Tibial artery (tissue), 4 donors: ENCODE measurements around the gene MT1H.

Experiments used
- DNase-seq, 2 donors: peaks; one replicate each; pipeline ENCODE4 v3.0.0-alpha.2; 2019
- H3K27ac ChIP-seq, 2 donors: fragments of 200-600 bp; sonication (generic) in 1 of 2; 1 replicate in 1 of 2; 2 replicates in 1 of 2; pipeline ENCODE4 v1.5.1; 2018 to 2019; ENCODE audit warnings: mild to moderate bottlenecking in 1 of 2
- H3K27me3 ChIP-seq, 2 donors: fragments of 200-600 bp; sonication (generic) in 1 of 2; one replicate each; pipeline versions ENCODE4 v1.5.1 to v1.6.0; 2016 to 2019
- H3K36me3 ChIP-seq, 3 donors: fragments of 200-600 bp; sonication (generic) in 2 of 3; one replicate each; pipeline ENCODE4 v1.5.1; 2016 to 2019; ENCODE audit warnings: mild to moderate bottlenecking in 2 of 3
- H3K4me1 ChIP-seq, 4 donors: fragments of 200-600 bp; sonication (generic) in 2 of 4; 1 replicate in 3 of 4; 2 replicates in 1 of 4; pipeline ENCODE4 v1.5.1; 2016 to 2019
- H3K4me3 ChIP-seq, 2 donors: fragments of 200-600 bp; sonication (generic) in 1 of 2; 1 replicate in 1 of 2; 2 replicates in 1 of 2; pipeline ENCODE4 v1.5.1; 2018 to 2019; ENCODE audit warnings: mild to moderate bottlenecking in 2 of 2
- H3K9me3 ChIP-seq, 3 donors: fragments of 200-600 bp; sonication (generic) in 1 of 3; one replicate each; pipeline ENCODE4 v1.5.1; 2016 to 2019
- intact Hi-C: fragments of 100-400 bp; cut with DNase I; formaldehyde crosslinking; loops from one replicate; pipeline ENCODE4 v1.15.0; 2023; ENCODE audit warnings: low total_unique reads
- TF ChIP-seq, protein P1 (sequence below), 2 experiments: fragments of 200-600 bp in 1 of 2; fragments of 450-650 bp in 1 of 2; IDR thresholded peaks; one replicate each; pipeline ENCODE4 v1.5.1; 2017 to 2019; ENCODE audit warnings: antibody characterized with exemption in 2 of 2, mild to moderate bottlenecking in 1 of 2, moderate library complexity in 1 of 2

The MT1H gene

DNA sequence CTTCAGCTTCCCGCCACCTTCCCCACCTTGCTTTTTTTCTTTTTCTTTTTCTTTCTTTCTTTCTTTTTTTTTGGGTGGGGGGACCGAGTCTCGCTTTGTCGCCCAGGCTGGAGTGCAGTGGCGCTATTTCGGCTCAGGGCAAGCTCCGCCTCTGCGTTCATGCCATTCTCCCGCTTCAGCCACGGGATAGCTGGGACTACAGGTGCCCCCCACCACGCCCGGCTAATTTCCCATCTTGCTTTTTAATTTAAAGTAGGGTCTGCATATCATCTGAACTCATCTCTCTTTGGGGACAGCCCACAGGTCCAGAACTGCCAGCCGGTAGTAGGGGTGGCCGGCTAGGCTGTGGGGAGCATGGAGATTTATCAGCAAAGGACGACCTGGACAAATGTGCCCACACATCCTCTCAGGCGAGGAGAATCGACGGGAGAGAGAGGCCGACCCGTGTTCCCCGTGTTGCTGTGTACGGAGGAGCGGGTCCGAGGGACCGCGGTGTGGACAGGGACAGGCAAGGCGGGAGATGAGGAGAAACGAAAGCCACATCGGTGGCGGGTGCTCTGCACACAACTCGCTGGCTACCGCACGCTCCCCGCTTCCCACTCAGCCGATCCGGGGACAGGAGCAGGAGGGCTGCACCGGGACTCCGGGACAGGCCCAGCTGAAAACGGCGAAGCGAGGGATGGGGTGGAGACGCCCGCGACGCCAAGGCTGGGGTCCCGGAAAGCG, 34.7 kb upstream of the MT1H start:
- H3K36me3 ChIP-seq: no peaks in the 10 kb centered on the region
- H3K27ac ChIP-seq: peak overlapping the region; percentile 28 to 95
- H3K4me3 ChIP-seq: peak overlapping the region in 1 of 2 donors; percentile 67
- intact Hi-C loops: no loop called here
- no peaks in the 10 kb centered on the region for H3K27me3 ChIP-seq
- TF ChIP-seq, protein P1, sequence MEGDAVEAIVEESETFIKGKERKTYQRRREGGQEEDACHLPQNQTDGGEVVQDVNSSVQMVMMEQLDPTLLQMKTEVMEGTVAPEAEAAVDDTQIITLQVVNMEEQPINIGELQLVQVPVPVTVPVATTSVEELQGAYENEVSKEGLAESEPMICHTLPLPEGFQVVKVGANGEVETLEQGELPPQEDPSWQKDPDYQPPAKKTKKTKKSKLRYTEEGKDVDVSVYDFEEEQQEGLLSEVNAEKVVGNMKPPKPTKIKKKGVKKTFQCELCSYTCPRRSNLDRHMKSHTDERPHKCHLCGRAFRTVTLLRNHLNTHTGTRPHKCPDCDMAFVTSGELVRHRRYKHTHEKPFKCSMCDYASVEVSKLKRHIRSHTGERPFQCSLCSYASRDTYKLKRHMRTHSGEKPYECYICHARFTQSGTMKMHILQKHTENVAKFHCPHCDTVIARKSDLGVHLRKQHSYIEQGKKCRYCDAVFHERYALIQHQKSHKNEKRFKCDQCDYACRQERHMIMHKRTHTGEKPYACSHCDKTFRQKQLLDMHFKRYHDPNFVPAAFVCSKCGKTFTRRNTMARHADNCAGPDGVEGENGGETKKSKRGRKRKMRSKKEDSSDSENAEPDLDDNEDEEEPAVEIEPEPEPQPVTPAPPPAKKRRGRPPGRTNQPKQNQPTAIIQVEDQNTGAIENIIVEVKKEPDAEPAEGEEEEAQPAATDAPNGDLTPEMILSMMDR (IDR thresholded peaks at IDR 0.05): no peak
- peaks cover 0 to 64% (median 31%) of the 10 kb centered on the region in 4 donors for H3K4me1 ChIP-seq
- no peak for DNase-seq
- H3K9me3 ChIP-seq: no peaks in the 10 kb centered on the region

DNA sequence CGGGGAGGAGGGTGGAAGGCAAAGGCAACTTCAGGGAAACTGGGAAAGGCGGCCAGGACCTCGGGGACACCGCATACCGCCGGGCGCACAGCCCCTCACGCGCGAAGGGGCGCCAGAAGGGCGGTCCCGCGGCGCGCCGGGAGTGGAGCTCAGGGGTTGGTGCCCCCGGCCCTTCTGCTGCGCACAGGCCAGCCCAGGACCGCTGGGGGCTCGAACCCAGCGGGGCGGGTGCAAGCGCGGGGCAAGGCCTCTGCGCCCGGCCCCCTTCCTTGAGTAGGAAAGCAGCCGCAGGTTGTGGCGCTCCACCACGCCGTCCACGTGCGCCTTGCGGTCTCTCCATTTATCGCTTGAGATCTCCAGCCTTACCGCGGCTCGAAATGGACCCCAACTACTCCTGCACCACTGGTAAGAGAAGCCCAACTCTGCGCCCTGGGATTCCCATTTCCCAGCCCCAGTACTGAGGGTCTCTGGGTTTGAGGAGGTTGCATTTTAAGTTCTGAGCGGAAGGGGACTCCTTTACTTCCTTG, 34.1 kb upstream of the MT1H start:
- Histone ChIP-seq H3K4me1 (peaks cover 0 to 64% (median 31%) of the 10 kb centered on the region in 4 donors), H3K9me3 (no peaks in the 10 kb centered on the region), H3K27ac (peak overlapping the region; percentile 28 to 95), H3K27me3 (no peaks in the 10 kb centered on the region), H3K4me3 (peak overlapping the region in 1 of 2 donors; percentile 67), H3K36me3 (no peaks in the 10 kb centered on the region)
- TF ChIP-seq, protein P1 (IDR thresholded peaks at IDR 0.05): no peak
- intact Hi-C loops: no loop called here
- DNase-seq: no peak

DNA sequence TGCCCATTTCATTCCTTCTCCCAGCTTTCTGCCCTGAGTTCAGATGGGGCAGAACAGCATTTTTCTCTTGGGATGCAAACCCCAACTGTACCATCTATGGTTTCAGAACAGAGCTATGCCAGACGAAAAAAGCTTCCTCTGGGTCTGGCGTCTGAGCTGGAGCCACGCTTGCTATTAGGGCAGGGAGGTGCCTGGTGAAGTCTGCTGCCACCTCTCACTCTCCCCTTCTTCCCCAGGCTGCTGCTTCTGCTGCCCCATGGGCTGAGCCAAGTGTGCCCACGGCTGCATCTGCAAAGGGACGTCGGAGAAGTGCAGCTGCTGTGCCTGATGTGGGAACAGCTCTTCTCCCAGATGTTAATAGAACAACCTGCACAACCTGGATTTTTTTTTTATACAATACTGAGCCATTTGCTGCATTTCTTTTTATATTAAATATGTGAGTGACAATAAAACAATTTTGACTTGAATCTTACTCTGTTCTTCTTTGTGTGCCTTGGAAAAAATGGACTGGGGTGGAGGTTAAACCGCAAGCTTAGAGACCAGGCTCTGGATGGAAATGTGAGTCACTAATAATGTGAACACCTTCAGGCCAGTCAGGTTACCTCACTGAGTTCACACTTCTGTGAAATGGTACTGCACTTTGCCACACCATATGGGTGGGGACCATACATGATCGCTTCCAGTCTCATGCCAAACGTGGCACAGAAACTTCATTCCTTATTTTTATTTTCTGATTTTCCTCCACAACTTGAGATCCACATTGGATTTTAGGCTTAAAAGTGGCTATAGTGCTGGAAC, 32.8 kb upstream of the MT1H start:
- Histone ChIP-seq H3K4me1 (peaks cover 0 to 56% (median 29%) of the 10 kb centered on the region in 4 donors), H3K27ac (peak overlapping the region in 1 of 2 donors; percentile 79), H3K4me3 (no peak overlapping the region), H3K27me3 (no peaks in the 10 kb centered on the region), H3K9me3 (no peaks in the 10 kb centered on the region), H3K36me3 (no peaks in the 10 kb centered on the region)
- intact Hi-C loops: no loop called here
- no peak for DNase-seq
- TF ChIP-seq, protein P1 (IDR thresholded peaks at IDR 0.05): no peak

DNA sequence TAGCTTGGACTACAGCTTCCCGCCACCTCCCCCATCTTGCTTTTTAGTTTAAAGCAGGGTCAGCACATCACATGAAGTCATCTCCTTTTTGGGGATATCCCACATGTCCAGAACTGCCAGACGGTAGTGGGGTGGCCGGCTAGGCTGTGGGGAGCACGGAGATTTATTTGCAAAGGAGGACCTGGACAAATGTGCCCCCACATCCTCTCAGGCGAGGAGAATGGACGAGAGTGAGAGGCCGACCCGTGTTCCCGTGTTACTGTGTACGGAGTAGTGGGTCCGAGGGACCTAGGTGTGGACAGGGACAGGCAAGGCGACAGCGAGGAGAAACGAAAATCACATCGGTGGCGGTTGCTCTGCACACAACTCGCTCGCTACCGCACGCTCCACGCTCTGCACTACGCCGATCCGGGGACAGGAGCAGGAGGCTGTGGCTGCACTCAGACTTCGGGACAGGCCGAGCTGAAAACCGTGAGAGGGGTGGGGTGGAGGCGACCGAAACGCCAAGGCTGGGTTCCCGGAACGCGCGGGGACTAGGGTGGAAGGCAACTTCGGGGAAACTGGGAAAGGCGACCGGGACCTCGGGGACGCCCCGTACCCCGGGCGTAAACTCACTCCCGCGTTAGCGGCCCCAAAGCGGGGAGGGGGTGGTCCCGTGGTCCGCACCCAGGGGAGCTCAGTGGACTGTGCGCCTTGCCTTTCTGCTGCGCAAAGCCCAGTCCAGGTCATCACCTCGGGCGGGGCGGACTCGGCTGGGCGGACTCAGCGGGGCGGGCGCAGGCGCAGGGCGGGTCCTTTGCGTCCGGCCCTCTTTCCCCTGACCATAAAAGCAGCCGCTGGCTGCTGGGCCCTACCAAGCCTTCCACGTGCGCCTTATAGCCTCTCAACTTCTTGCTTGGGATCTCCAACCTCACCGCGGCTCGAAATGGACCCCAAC, 31.5 kb upstream of the MT1H start, which contains the start of gene MT1A:
TSS of gene MT1A (plus strand) at position 853 of the 937 bp plus-strand sequence. CDS start at position 926, 73 bp downstream.
- Histone ChIP-seq H3K36me3 (no peaks in the 10 kb centered on the region), H3K27ac (peak within 1 kb of the TSS; percentile 79 to 82), H3K9me3 (no peaks in the 10 kb centered on the region), H3K4me1 (peaks cover 0 to 50% (median 31%) of the 10 kb centered on the region in 4 donors), H3K27me3 (no peaks in the 10 kb centered on the region), H3K4me3 (peak within 1 kb of the TSS; percentile 50 to 57)
- intact Hi-C loops: no loop called here
- TF ChIP-seq, protein P1 (IDR thresholded peaks at IDR 0.05): no peak
- peak; percentile 85 to 95 for DNase-seq

DNA sequence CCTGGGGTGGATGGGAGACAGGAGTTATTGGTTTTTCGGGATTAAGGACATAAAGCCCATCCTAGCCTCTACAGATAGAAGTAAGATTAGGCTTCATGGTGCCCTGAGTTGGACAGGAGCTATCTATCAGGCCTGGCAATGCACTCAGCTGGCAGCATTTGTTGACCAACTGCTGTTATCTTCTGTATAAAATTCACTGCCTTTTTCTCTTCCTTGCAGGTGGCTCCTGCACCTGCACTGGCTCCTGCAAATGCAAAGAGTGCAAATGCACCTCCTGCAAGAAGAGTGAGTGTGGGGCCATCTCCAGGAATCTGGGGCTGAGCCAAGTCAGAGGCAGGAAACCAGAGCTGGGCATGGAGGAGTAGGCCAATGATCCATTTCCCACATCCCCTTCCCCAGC, 30.6 kb upstream of the MT1H start:
- DNase-seq: no peak
- intact Hi-C loops: no loop called here
- Histone ChIP-seq H3K9me3 (no peaks in the 10 kb centered on the region), H3K4me1 (peaks cover 0 to 50% (median 34%) of the 10 kb centered on the region in 4 donors), H3K27me3 (no peaks in the 10 kb centered on the region), H3K36me3 (no peaks in the 10 kb centered on the region), H3K4me3 (peak overlapping the region in 1 of 2 donors; percentile 57), H3K27ac (peak overlapping the region; percentile 79 to 82)
- TF ChIP-seq, protein P1 (IDR thresholded peaks at IDR 0.05): no peak
